Mucosa of stomach (tissue), 1 donor: Measurements from ENCODE around the gene RUSF1.
"Not testable (repeated sequence)": the region's sequence is repeated elsewhere in the genome, so short reads cannot be mapped to it uniquely, and the experiment has no call there.

Source experiments
- H3K27me3 ChIP-seq: one replicate; pipeline ENCODE4 v1.7.0; 2013; ENCODE audit warnings: mild to moderate bottlenecking, low read length; ENCODE audit not compliant: control insufficient read depth, insufficient read depth
- H3K36me3 ChIP-seq: one replicate; pipeline ENCODE4 v1.7.0; 2013; ENCODE audit warnings: low read length; ENCODE audit not compliant: control insufficient read depth, insufficient read depth
- H3K4me1 ChIP-seq: one replicate; pipeline ENCODE4 v1.7.0; 2013; ENCODE audit warnings: mild to moderate bottlenecking, low read length; ENCODE audit not compliant: control insufficient read depth, insufficient read depth
- H3K4me3 ChIP-seq: one replicate; pipeline ENCODE4 v1.7.0; 2013; ENCODE audit warnings: low read length
- H3K9ac ChIP-seq: one replicate; pipeline ENCODE4 v1.7.0; 2013; ENCODE audit warnings: mild to moderate bottlenecking, low read length, moderate library complexity
- H3K9me3 ChIP-seq: one replicate; pipeline ENCODE4 v1.7.0; 2013; ENCODE audit warnings: mild to moderate bottlenecking, low read length, moderate library complexity; ENCODE audit not compliant: control insufficient read depth
- donor health status: Pancreatic carcinoma.

Gene RUSF1

GRCh38 chr16:31508706-31509195 is 560 bp upstream of the RUSF1 start:
- no peaks in the 10 kb centered on the region for H3K27me3 ChIP-seq
- peak overlapping the region; percentile 99 for H3K9ac ChIP-seq
- H3K9me3 ChIP-seq: no peaks in the 10 kb centered on the region
- peak overlapping the region; percentile 85 for H3K4me3 ChIP-seq
- no peaks in the 10 kb centered on the region for H3K36me3 ChIP-seq
- H3K4me1 ChIP-seq: peaks cover 17% of the 10 kb centered on the region

DNA sequence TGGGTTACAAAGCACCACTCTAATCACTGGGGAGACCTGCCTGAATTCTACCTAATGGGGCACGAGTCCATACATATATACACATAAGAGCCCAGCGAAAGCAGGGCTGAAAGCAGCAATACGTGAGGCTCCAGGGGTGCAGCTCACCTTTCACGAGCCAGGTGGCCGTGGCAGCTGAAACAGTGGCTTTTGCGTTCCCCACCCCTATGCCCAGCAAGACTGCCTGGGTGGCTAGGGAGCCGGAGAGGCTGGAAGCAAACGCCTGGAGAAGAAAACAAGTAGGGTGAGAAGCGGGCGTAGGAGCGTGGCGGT is 618 bp downstream of the RUSF1 start:
- H3K9me3 ChIP-seq: no peaks in the 10 kb centered on the region
- peak overlapping the region; percentile 85 for H3K4me3 ChIP-seq
- H3K36me3 ChIP-seq: no peaks in the 10 kb centered on the region
- H3K27me3 ChIP-seq: no peaks in the 10 kb centered on the region
- peak overlapping the region; percentile 99 for H3K9ac ChIP-seq
- H3K4me1 ChIP-seq: peaks cover 17% of the 10 kb centered on the region

- no peak overlapping the region for H3K9ac ChIP-seq
- no peak overlapping the region for H3K4me3 ChIP-seq
- H3K27me3 ChIP-seq: no peaks in the 10 kb centered on the region
- no peaks in the 10 kb centered on the region for H3K36me3 ChIP-seq
- no peaks in the 10 kb centered on the region for H3K9me3 ChIP-seq
- H3K4me1 ChIP-seq: peaks cover 17% of the 10 kb centered on the region
These were observed 2.7 kb downstream of the RUSF1 start for GRCh38 chr16:31505483-31505882.

- Histone ChIP-seq H3K36me3 (no peaks in the 10 kb centered on the region), H3K4me3 (no peak overlapping the region), H3K9me3 (no peaks in the 10 kb centered on the region), H3K27me3 (no peaks in the 10 kb centered on the region), H3K9ac (no peak overlapping the region), H3K4me1 (peaks cover 12% of the 10 kb centered on the region)
These were observed 4.0 kb downstream of the RUSF1 start for GRCh38 chr16:31504159-31504558.

DNA sequence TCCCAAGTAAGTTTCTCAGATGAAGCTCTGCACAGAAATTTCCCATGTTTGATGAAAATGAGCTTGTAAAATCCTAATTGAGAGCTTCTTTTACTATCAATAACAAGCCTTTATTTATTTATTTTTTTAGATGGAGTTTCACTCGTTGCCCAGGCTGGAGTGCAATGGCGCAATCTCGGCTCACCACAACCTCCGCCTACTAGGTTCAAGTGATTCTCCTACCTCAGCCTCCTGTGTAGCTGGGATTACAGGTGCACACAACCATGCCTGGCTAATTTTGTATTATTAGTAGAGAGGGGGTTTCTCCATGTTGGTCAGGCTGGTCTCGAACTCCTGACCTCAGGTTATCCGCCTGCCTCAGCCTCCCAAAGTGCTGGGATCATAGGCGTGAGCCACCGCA is 4.6 kb downstream of the RUSF1 start:
- H3K9me3 ChIP-seq, H3K4me1 ChIP-seq, H3K9ac ChIP-seq, H3K27me3 ChIP-seq, H3K4me3 ChIP-seq, H3K36me3 ChIP-seq: not testable (repeated sequence)

GRCh38 chr16:31502981-31503380 is 5.2 kb downstream of the RUSF1 start:
- no peaks in the 10 kb centered on the region for H3K27me3 ChIP-seq
- H3K9me3 ChIP-seq: no peaks in the 10 kb centered on the region
- peaks cover 11% of the 10 kb centered on the region for H3K36me3 ChIP-seq
- H3K4me1 ChIP-seq: peaks cover 5% of the 10 kb centered on the region
- no peak overlapping the region for H3K4me3 ChIP-seq
- H3K9ac ChIP-seq: no peak overlapping the region

GRCh38 chr16:31501966-31502348 is 6.2 kb downstream of the RUSF1 start:
- H3K9ac ChIP-seq: no peak overlapping the region
- peaks cover 15% of the 10 kb centered on the region for H3K36me3 ChIP-seq
- H3K4me1 ChIP-seq: no peaks in the 10 kb centered on the region
- no peaks in the 10 kb centered on the region for H3K27me3 ChIP-seq
- H3K9me3 ChIP-seq: no peaks in the 10 kb centered on the region
- H3K4me3 ChIP-seq: no peak overlapping the region

- Histone ChIP-seq H3K9me3 (no peaks in the 10 kb centered on the region), H3K36me3 (peaks cover 15% of the 10 kb centered on the region), H3K27me3 (no peaks in the 10 kb centered on the region), H3K9ac (no peak overlapping the region), H3K4me3 (no peak overlapping the region), H3K4me1 (no peaks in the 10 kb centered on the region)
These were observed 6.8 kb downstream of the RUSF1 start for GRCh38 chr16:31501226-31501965.

DNA sequence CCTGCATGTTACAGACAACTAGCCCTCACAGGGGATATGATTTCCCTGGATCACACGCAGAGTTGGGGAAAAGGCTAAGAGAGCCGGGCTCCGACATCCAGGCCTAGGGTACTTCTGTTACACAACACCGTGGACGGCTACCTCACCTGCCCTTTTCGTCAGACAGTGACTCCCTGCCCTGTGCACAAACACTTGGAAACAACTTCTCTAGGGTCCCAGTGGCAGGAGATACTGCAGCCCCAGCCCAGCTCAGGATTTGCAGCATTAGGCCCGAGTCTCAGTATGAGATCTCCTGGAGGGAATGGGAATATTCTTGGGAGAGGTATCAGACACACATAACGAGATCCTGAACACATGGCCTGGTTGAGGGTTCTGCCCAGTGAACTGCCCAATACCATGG is 8.3 kb downstream of the RUSF1 start:
- no peaks in the 10 kb centered on the region for H3K27me3 ChIP-seq
- H3K9me3 ChIP-seq: no peaks in the 10 kb centered on the region
- peaks cover 15% of the 10 kb centered on the region for H3K36me3 ChIP-seq
- no peaks in the 10 kb centered on the region for H3K4me1 ChIP-seq
- no peak overlapping the region for H3K9ac ChIP-seq
- H3K4me3 ChIP-seq: no peak overlapping the region

GRCh38 chr16:31498493-31498892 is 9.7 kb downstream of the RUSF1 start:
- Histone ChIP-seq H3K9ac (no peak overlapping the region), H3K27me3 (no peaks in the 10 kb centered on the region), H3K36me3 (peaks cover 16% of the 10 kb centered on the region), H3K9me3 (no peaks in the 10 kb centered on the region), H3K4me1 (no peaks in the 10 kb centered on the region), H3K4me3 (no peak overlapping the region)

- Histone ChIP-seq H3K4me3 (no peak overlapping the region), H3K36me3 (peaks cover 24% of the 10 kb centered on the region), H3K9me3 (no peaks in the 10 kb centered on the region)
These were observed 11.5 kb downstream of the RUSF1 start for GRCh38 chr16:31496670-31497069.

DNA sequence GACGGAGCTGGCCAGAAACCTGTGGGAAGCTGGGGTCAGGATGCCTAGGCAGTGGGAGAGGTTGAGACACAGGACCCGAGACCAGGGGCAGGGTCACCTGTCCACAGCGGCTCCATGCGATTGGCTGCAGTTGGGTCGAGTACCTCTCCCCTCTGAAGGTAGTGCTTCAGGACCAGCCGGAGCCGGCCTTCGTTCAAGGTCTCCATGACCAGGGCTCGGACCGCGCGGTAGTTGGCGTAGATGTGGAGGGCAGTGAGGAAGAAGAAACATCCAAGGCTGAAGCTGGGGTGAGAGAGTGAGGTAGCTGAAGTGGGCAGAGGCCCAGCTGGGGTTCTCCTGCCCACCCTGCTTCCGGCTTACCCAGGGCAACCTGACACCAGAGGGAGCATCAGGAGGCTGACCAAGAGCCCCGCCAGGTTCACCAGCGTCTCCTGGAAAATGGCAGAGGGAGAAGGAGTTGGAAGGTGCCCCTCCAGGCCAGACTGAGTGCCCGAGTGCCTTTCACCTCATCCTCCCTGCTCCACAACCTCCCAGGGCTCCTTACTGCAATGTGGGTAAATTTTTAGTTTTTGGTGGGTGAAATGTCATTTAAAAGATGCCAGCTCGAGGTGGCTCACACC is 14.6 kb downstream of the RUSF1 start:
- peaks cover 20% of the 10 kb centered on the region for H3K36me3 ChIP-seq
- H3K27me3 ChIP-seq: peaks cover 3% of the 10 kb centered on the region
- H3K4me1 ChIP-seq: no peaks in the 10 kb centered on the region
- no peaks in the 10 kb centered on the region for H3K9me3 ChIP-seq
- H3K4me3 ChIP-seq: no peak overlapping the region
- H3K9ac ChIP-seq: no peak overlapping the region

More at GRCh38 chr16:31496670-31497069, 11.5 kb downstream of the RUSF1 start:
- H3K9ac ChIP-seq: no peak overlapping the region
- H3K4me1 ChIP-seq: no peaks in the 10 kb centered on the region
- no peaks in the 10 kb centered on the region for H3K27me3 ChIP-seq
